ENCODE results near the gene ILF3. TPM values are rescaled to one million over a fixed set of nuclear protein-coding genes. Genes with fewer than 3 reads are reported as not detected.
A peak's percentile ranks its signal among the peaks of the same experiment; 100 is the strongest.
"Not testable (repeated sequence)": the region's sequence is repeated elsewhere in the genome, so short reads cannot be mapped to it uniquely, and the experiment has no call there.

Gene ILF3
- total RNA-seq, 1 donor from 2014 or later: 536 TPM

DNA sequence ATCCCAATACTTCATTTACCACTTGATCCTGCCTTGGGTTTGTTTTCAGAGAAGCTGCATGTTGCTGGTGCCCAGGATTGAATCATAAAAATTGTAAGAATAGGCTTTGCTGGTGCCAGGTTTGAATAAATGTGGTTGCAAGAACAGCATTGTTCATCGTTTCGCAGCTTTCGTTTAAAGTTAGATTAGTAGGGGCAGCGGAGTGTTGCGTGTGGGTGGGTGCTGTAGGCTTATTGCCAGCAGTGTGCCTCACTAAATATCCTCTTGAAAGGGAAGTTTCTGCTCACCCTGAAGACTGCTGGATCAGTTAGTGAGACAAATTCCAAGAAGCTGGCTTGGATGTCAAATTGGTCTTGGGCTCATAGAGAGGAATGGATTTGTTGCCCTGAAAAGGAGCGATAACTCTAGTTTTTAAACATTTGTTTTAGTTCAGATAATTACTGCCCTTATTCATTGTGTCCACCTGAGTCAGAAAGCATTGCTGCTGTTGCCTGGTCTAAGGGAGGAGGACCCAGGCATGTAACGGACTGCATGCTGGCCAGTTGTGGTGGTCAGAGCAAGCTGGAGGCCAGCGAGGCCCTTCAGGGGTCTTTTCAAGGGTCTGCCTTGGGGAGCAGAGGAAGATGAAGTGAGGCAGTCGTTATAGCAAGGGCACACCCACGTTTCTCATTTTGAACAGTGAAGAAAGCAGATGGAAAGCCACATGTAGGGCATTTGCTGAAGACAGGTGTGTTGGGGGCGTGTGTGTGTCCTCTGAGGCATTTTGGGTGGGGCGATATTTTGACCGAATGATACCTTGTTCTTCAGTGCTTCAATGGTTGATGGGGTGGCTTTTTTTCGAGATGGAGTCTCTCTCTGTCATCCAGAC, 8.5 kb downstream of the ILF3 start:
- DNase-seq: no peak
- Mint-ChIP-seq H3K36me3 (ENCODE audit: unreplicated experiment) (no peaks in the 10 kb centered on the region), H3K4me3 (ENCODE audit: unreplicated experiment) (peak overlapping the region; percentile 47), H3K9me3 (ENCODE audit: unreplicated experiment) (peaks cover 2% of the 10 kb centered on the region), H3K4me1 (ENCODE audit: low read depth, unreplicated experiment) (peaks cover 17% of the 10 kb centered on the region), H3K27ac (ENCODE audit: unreplicated experiment) (peak overlapping the region; percentile 67), H3K27me3 (ENCODE audit: unreplicated experiment) (peaks cover 2% of the 10 kb centered on the region)
- TF ChIP-seq, protein P1, sequence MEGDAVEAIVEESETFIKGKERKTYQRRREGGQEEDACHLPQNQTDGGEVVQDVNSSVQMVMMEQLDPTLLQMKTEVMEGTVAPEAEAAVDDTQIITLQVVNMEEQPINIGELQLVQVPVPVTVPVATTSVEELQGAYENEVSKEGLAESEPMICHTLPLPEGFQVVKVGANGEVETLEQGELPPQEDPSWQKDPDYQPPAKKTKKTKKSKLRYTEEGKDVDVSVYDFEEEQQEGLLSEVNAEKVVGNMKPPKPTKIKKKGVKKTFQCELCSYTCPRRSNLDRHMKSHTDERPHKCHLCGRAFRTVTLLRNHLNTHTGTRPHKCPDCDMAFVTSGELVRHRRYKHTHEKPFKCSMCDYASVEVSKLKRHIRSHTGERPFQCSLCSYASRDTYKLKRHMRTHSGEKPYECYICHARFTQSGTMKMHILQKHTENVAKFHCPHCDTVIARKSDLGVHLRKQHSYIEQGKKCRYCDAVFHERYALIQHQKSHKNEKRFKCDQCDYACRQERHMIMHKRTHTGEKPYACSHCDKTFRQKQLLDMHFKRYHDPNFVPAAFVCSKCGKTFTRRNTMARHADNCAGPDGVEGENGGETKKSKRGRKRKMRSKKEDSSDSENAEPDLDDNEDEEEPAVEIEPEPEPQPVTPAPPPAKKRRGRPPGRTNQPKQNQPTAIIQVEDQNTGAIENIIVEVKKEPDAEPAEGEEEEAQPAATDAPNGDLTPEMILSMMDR (IDR thresholded peaks at IDR 0.05; ENCODE audit: partially characterized antibody, unreplicated experiment): no peak

- H3K9me3 Mint-ChIP-seq (ENCODE audit: unreplicated experiment); H3K36me3 Mint-ChIP-seq (ENCODE audit: unreplicated experiment); H3K4me3 Mint-ChIP-seq (ENCODE audit: unreplicated experiment); DNase-seq; H3K27me3 Mint-ChIP-seq (ENCODE audit: unreplicated experiment); H3K27ac Mint-ChIP-seq (ENCODE audit: unreplicated experiment): not testable (repeated sequence)
- peaks cover 19% of the 10 kb centered on the region for H3K4me1 Mint-ChIP-seq (ENCODE audit: low read depth, unreplicated experiment)
Observed at GRCh38 chr19:10663252-10663563, 9.1 kb downstream of the ILF3 start.

GRCh38 chr19:10667867-10668266, 13.7 kb downstream of the ILF3 start:
- H3K4me1 Mint-ChIP-seq (ENCODE audit: low read depth, unreplicated experiment): peaks cover 9% of the 10 kb centered on the region
- peaks cover 2% of the 10 kb centered on the region for H3K27me3 Mint-ChIP-seq (ENCODE audit: unreplicated experiment)
- no peak for DNase-seq
- no peak overlapping the region for H3K27ac Mint-ChIP-seq (ENCODE audit: unreplicated experiment)
- TF ChIP-seq, protein P1 (IDR thresholded peaks at IDR 0.05; ENCODE audit: partially characterized antibody, unreplicated experiment): no peak
- no peak overlapping the region for H3K4me3 Mint-ChIP-seq (ENCODE audit: unreplicated experiment)
- no peaks in the 10 kb centered on the region for H3K36me3 Mint-ChIP-seq (ENCODE audit: unreplicated experiment)
- H3K9me3 Mint-ChIP-seq (ENCODE audit: unreplicated experiment): no peaks in the 10 kb centered on the region

GRCh38 chr19:10669246-10669645, 15.1 kb downstream of the ILF3 start:
- Mint-ChIP-seq H3K4me1 (ENCODE audit: low read depth, unreplicated experiment) (peaks cover 7% of the 10 kb centered on the region), H3K4me3 (ENCODE audit: unreplicated experiment) (peak overlapping the region; percentile 14), H3K9me3 (ENCODE audit: unreplicated experiment) (no peaks in the 10 kb centered on the region), H3K27ac (ENCODE audit: unreplicated experiment) (no peak overlapping the region), H3K36me3 (ENCODE audit: unreplicated experiment) (no peaks in the 10 kb centered on the region), H3K27me3 (ENCODE audit: unreplicated experiment) (peaks cover 2% of the 10 kb centered on the region)
- DNase-seq: no peak
- TF ChIP-seq, protein P1 (IDR thresholded peaks at IDR 0.05; ENCODE audit: partially characterized antibody, unreplicated experiment): no peak

GRCh38 chr19:10670182-10670581, 16.0 kb downstream of the ILF3 start:
- H3K4me1 Mint-ChIP-seq (ENCODE audit: low read depth, unreplicated experiment): peaks cover 7% of the 10 kb centered on the region
- no peak overlapping the region for H3K4me3 Mint-ChIP-seq (ENCODE audit: unreplicated experiment)
- peaks cover 2% of the 10 kb centered on the region for H3K27me3 Mint-ChIP-seq (ENCODE audit: unreplicated experiment)
- no peaks in the 10 kb centered on the region for H3K9me3 Mint-ChIP-seq (ENCODE audit: unreplicated experiment)
- TF ChIP-seq, protein P1 (IDR thresholded peaks at IDR 0.05; ENCODE audit: partially characterized antibody, unreplicated experiment): no peak
- DNase-seq: no peak
- H3K36me3 Mint-ChIP-seq (ENCODE audit: unreplicated experiment): no peaks in the 10 kb centered on the region
- H3K27ac Mint-ChIP-seq (ENCODE audit: unreplicated experiment): peak overlapping the region; percentile 59
